DOHH2 (cell line): ENCODE measurements around the gene MYCN.

Source experiments
- CTCF ChIP-seq: fragments of 200-600 bp; sonication (generic); IDR thresholded peaks from one replicate; pipeline ENCODE4 v1.5.1; 2014; ENCODE audit warnings: antibody characterized with exemption, mild to moderate bottlenecking, low read depth, low read length; ENCODE audit not compliant: poor library complexity, severe bottlenecking
- EZH2phosphoT487 ChIP-seq: fragments of 200-600 bp; sonication (generic); IDR thresholded peaks from 2 replicates; pipeline ENCODE4 v1.6.1; 2017; ENCODE audit warnings: borderline replicate concordance, mild to moderate bottlenecking, antibody characterized with exemption, low read length, moderate library complexity, mixed read lengths

- TF ChIP-seq EZH2phosphoT487 (no peak), CTCF (no peak)
Measured at GRCh38 chr2:15899327-15899612, 41.1 kb upstream of the MYCN start.
